ENCODE data around the gene CHCHD10. TPM values are rescaled to one million over a fixed set of nuclear protein-coding genes. Genes with fewer than 3 reads are reported as not detected.

CHCHD10 gene
- total and polyA plus RNA-seq, 2 of the 13 experiments (the other 11 are each of a cell fraction or from before 2014, with no cell fraction given): 37.0 to 62.8 TPM

DNA sequence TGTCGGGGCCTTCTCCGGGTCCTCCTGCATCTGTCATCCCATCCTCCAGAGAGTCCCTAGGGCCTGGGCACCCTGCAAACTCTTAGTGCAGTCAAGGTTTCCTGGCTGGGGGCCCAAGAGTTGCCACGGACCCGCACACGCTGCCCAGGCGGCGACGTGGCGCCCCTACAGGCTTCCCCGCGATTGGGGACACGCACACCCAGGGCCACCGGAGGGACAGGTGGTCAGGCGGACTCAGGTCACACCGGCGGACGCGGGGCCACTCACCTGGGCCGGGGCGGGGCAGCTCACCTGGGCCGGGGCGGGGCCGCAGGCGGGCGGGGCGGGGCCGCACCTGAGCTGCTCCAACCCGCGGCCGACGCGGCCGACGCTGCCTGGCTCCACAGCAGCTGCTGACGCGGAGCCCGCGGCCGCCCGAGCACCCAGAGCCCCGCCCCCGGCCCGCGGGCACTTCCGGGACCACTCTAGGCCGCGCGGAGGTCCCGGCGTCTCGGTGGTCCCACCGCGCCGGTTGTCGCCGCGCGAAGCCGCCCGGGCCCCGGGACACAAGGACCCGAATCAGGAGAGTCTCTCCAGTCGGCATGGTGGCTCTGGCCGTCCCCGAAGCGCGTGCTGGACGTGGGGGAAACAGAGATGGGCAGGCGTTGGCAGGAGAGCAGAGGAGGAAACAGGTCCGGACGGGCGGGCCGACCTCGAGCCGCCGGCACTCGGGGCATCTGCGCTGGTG lies 16.9 kb downstream of the CHCHD10 start, which contains the start of gene ZNF70 (continued):
- TF ChIP-seq HNRNPLL (IDR thresholded peaks at IDR 0.05; ENCODE audit: low read depth, low read length, poor library complexity, severe bottlenecking) (peak; percentile 22), ARHGAP35 (CRISPR knock-in tag; IDR thresholded peaks at IDR 0.05; ENCODE audit: borderline replicate concordance) (no peak), ZNF468 (CRISPR knock-in tag; IDR thresholded peaks at IDR 0.05) (no peak), SPEN (CRISPR knock-in tag; IDR thresholded peaks at IDR 0.05; ENCODE audit: low read depth) (peak; percentile 77), ZMYM3 (CRISPR knock-in tag; IDR thresholded peaks at IDR 0.05) (no peak; the same call in 1 of the 2 replicates), ZBTB7A (CRISPR knock-in tag; IDR thresholded peaks at IDR 0.05) (peak; percentile 23; the same call in 1 of the 2 replicates), CCDC6 (CRISPR knock-in tag; IDR thresholded peaks at IDR 0.05) (peak; percentile 78), ZHX2 (IDR thresholded peaks at IDR 0.05; ENCODE audit: low read depth) (peak; percentile 40; the same call in 1 of the 2 replicates), ZHX2 (CRISPR knock-in tag; IDR thresholded peaks at IDR 0.05; ENCODE audit: borderline replicate concordance) (no peak), CREB1 (IDR thresholded peaks at IDR 0.05) (peak; percentile 26; the same call in 1 of the 2 replicates), CREB1 (CRISPR knock-in tag; IDR thresholded peaks at IDR 0.05) (no peak), ZNF670 (CRISPR knock-in tag; IDR thresholded peaks at IDR 0.05; ENCODE audit: borderline replicate concordance) (0 out of 2 replicates have a peak, but pooled peaks have one; percentile 50), TBP (CRISPR knock-in tag; IDR thresholded peaks at IDR 0.05) (no peak), TAF15 (IDR thresholded peaks at IDR 0.05; ENCODE audit: low read depth, low read length, poor library complexity, severe bottlenecking) (peak; percentile 47), PHF8 (CRISPR knock-in tag; IDR thresholded peaks at IDR 0.05) (peak; percentile 81), RFXAP (CRISPR knock-in tag; IDR thresholded peaks at IDR 0.05; ENCODE audit: borderline replicate concordance) (peak; percentile 64; the same call in 1 of the 2 replicates), ASH2L (IDR thresholded peaks at IDR 0.05; ENCODE audit: insufficient read length, low read depth, low read length) (peak; percentile 26), HCFC1 (IDR thresholded peaks at IDR 0.05; ENCODE audit: low read depth, low read length) (peak; percentile 47; the same call in 1 of the 2 replicates)
- TF ChIP-seq, protein P1, sequence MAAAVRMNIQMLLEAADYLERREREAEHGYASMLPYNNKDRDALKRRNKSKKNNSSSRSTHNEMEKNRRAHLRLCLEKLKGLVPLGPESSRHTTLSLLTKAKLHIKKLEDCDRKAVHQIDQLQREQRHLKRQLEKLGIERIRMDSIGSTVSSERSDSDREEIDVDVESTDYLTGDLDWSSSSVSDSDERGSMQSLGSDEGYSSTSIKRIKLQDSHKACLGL (CRISPR knock-in tag; IDR thresholded peaks at IDR 0.05): peak; percentile 84
- TF ChIP-seq, protein P2, sequence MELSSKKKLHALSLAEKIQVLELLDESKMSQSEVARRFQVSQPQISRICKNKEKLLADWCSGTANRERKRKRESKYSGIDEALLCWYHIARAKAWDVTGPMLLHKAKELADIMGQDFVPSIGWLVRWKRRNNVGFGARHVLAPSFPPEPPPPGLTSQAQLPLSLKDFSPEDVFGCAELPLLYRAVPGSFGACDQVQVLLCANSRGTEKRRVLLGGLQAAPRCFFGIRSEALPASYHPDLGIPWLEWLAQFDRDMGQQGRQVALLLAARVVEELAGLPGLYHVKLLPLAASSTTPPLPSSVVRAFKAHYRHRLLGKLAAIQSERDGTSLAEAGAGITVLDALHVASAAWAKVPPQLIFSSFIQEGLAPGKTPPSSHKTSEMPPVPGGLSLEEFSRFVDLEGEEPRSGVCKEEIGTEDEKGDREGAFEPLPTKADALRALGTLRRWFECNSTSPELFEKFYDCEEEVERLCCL (CRISPR knock-in tag; IDR thresholded peaks at IDR 0.05; ENCODE audit: borderline replicate concordance): 0 out of 2 replicates have a peak, but pooled peaks have one; percentile 45
- TF ChIP-seq, protein P3, sequence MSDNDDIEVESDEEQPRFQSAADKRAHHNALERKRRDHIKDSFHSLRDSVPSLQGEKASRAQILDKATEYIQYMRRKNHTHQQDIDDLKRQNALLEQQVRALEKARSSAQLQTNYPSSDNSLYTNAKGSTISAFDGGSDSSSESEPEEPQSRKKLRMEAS (IDR thresholded peaks at IDR 0.05): peak; percentile 48; the same call in 1 of the 2 replicates
